ENCODE results near the gene CACNA1D. TPM values are rescaled to one million over a fixed set of nuclear protein-coding genes. Genes with fewer than 3 reads are reported as not detected.

CACNA1D gene
- total and polyA plus RNA-seq, 2 donors (not counting 3 experiments of a cell fraction or from before 2014, with no cell fraction given), result 0.06 TPM; not detected in 1

DNA sequence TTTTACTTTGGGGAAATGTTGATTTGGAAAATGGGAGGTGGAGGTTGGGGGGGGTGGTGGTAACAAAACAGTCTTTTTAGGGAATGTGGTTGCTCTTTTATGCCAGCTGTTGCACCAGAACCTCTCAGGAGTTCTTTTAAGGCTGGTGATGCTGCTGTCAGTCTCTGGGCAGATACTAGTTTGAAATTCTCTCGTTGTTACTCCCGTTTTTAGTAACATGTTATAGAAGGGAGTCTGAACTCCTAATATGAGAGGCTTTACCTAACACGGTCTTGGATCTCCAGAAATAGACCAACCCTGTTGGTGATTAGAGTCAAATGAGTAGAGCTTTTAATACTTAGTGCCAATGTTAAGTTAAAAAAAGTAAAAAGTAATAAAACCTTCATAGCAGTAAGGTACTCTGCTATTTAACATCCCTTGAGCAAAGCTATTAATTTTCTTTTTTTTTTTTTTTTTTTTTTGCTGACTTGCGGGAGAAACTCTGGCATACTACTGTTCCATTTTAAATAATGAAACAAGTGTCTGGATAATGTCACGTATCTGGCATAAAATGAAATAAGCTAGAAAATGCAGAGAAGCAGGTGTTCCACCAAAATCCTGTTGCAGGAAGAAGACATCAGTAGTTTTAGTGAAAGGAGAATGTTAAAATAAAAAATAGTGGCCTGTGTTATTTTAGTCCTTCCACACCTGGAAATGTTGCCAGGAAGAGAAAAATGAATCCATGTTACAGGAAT lies 156.7 kb downstream of the CACNA1D start:
- no peaks in the 10 kb centered on the region for H3K79me2 ChIP-seq (ENCODE audit: control insufficient read depth, insufficient read depth, low read length)
- H3K4me2 ChIP-seq (ENCODE audit: insufficient read depth, low read length), result no peak overlapping the region
- no peaks in the 10 kb centered on the region for H3K27me3 ChIP-seq (ENCODE audit: control insufficient read depth in 2 of 2, insufficient read depth in 2 of 2, low read length in 2 of 2)
- no peaks in the 10 kb centered on the region for H4K20me1 ChIP-seq (replicated peaks; ENCODE audit: control insufficient read depth, extremely low read depth, insufficient read depth, low read length)
- no peak overlapping the region for H3K9ac ChIP-seq (replicated peaks; ENCODE audit: extremely low read depth, insufficient read depth, low read length)
- H3K4me1 ChIP-seq (ENCODE audit: control insufficient read depth, extremely low read depth, insufficient read depth, low read length), result no peaks in the 10 kb centered on the region
- intact Hi-C loops (cut with micrococcal nuclease) (no loop called here), dilution Hi-C loops (cut with MboI; ENCODE audit: extremely low pct_ligation_motif_present, low sequenced_read_pairs) (no loop called here)
- ChIA-PET CTCF (no interaction called here), POLR2A (no interaction called here)
- H3K4me3 ChIP-seq (replicated peaks in 1 of 3; ENCODE audit: insufficient read depth in 1 of 3, low read depth in 1 of 3, low read length in 3 of 3), result no peak overlapping the region
- H3K9me3 ChIP-seq (replicated peaks; ENCODE audit: control insufficient read depth, insufficient read depth, low read length), result no peaks in the 10 kb centered on the region
- H3K36me3 ChIP-seq (ENCODE audit: control insufficient read depth in 2 of 2, extremely low read depth in 1 of 2, insufficient read depth in 2 of 2, low read length in 2 of 2), result no peaks in the 10 kb centered on the region
- H2AFZ ChIP-seq (ENCODE audit: low read depth, low read length), result no peak overlapping the region
- TF ChIP-seq POLR2A (IDR thresholded peaks at IDR 0.05; ENCODE audit: low read depth, low read length) (no peak), FOS (IDR thresholded peaks at IDR 0.05; ENCODE audit: borderline replicate concordance, insufficient read depth, low read length) (no peak), POLR2AphosphoS5 (IDR thresholded peaks at IDR 0.05; ENCODE audit: insufficient read depth, low read depth, low read length) (no peak), GATA2 (IDR thresholded peaks at IDR 0.05; ENCODE audit: insufficient read depth, insufficient read length, low read depth, low read length) (no peak), EZH2 (IDR thresholded peaks at IDR 0.05; ENCODE audit: borderline replicate concordance, low read depth, low read length, severe bottlenecking) (no peak), JUN (IDR thresholded peaks at IDR 0.05; ENCODE audit: borderline replicate concordance, insufficient read depth, insufficient read length, low read depth) (no peak), MYC (IDR thresholded peaks at IDR 0.05; ENCODE audit: low read depth, low read length) (no peak)
- TF ChIP-seq, protein P1, sequence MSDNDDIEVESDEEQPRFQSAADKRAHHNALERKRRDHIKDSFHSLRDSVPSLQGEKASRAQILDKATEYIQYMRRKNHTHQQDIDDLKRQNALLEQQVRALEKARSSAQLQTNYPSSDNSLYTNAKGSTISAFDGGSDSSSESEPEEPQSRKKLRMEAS (IDR thresholded peaks at IDR 0.05; ENCODE audit: insufficient read depth, insufficient read length), result no peak
- TF ChIP-seq, protein P2, sequence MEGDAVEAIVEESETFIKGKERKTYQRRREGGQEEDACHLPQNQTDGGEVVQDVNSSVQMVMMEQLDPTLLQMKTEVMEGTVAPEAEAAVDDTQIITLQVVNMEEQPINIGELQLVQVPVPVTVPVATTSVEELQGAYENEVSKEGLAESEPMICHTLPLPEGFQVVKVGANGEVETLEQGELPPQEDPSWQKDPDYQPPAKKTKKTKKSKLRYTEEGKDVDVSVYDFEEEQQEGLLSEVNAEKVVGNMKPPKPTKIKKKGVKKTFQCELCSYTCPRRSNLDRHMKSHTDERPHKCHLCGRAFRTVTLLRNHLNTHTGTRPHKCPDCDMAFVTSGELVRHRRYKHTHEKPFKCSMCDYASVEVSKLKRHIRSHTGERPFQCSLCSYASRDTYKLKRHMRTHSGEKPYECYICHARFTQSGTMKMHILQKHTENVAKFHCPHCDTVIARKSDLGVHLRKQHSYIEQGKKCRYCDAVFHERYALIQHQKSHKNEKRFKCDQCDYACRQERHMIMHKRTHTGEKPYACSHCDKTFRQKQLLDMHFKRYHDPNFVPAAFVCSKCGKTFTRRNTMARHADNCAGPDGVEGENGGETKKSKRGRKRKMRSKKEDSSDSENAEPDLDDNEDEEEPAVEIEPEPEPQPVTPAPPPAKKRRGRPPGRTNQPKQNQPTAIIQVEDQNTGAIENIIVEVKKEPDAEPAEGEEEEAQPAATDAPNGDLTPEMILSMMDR (IDR thresholded peaks at IDR 0.05; ENCODE audit: extremely low read depth in 1 of 2, insufficient read depth in 1 of 2, low read depth in 1 of 2, low read length in 2 of 2), result no peak
- no peaks in the 10 kb centered on the region for H3K9me1 ChIP-seq (replicated peaks; ENCODE audit: control insufficient read depth, extremely low read depth, insufficient read depth, low read length)
- DNase-seq (ENCODE audit: low read depth, low spot score), result no peak
- BruUV-seq (replicated peaks), result no TSS peak
- no peak overlapping the region for H3K27ac ChIP-seq (ENCODE audit: insufficient read depth, low read depth, low read length)
- no peak for FAIRE-seq
